Measurements from ENCODE around the gene ANAPC15.

The ANAPC15 gene

GRCh38 chr11:72084965-72085364 is 27.5 kb downstream of the ANAPC15 start:
- DNase-seq: no peak

- no peak for DNase-seq
Observed at GRCh38 chr11:72084076-72084475, 28.4 kb downstream of the ANAPC15 start.

DNA sequence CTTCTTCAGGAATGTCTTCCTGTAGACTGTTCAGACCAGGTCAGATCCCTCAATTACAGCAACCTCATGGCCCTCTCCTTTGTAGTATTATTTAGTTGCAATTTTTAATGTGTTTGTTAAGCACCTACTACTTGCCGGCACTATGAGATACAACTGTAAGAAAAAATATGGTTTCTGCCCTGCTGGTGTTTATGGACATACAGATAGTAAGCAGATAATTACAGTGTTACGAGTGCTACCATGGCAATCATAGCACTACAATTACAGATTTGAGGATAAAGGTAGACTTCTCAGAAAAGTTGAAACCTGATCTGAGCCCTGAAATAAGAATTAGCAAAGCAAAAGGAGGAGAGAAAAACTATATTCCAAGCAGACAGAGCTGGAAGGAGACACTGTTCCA is 29.1 kb downstream of the ANAPC15 start:
- no peak for DNase-seq

DNA sequence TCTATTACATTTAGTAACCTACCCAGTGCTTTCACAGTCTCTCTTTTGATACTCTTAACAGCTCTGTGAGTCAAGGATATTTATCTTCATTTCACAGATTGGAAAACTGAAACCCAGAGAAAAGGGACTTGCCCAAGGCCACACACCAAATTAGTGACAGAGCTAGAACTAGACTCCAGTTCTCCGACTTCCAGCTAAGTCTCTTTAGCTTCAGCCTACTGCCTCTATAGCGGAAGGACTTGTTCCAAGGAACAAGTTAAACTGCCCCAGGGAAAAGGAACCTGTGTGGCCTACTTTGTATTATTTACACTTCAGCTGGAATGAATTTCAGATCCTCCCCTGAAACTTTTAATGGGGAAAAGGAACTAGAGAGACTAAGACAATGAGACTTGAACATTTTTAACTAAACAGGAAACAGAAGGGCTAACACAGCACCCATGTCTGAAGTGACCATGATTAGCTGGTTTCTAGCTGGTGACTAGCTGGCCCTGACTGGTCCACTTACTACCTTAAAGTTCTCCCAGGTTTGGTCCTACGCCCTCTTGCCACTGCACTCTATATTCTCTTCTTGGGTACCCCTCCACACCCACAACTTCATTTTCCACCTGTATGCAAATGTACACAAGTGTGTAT is 30.6 kb downstream of the ANAPC15 start:
- DNase-seq: no peak

DNA sequence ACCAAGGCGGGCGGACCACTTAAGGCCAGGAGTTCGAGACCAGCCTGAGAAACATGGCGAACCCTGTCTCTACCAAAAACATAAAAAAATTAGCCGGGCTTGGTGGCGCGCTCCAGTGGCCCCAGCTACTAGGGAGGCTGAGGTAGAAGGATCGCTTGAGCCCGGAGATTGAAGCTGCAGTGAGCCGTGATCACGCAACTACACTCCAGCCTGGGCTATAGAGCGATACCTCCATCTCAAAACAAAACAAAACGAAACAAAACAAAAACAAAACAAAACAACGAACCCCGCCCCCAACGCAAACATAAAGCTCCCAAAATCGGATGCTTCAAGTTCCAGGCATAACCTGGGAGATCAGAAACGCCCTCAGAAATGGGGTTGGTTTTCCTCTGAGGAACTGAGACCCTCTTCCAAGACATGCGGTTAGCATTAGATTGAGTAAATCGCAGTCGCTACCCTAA is 31.3 kb downstream of the ANAPC15 start:
- DNase-seq: no peak

- DNase-seq: peak; percentile 100
Observed at GRCh38 chr11:72080326-72081183, 31.9 kb downstream of the ANAPC15 start, which contains the start of the genes LRRC51 and NUMA1. TSS of gene LRRC51 (plus strand) at chr11:72080850. CDS start at chr11:72089084, 8,234 bp downstream. TSS of gene NUMA1 (minus strand) at chr11:72080542. CDS start at chr11:72035943, 44,599 bp downstream.

- DNase-seq: no peak
Observed at GRCh38 chr11:72079819-72080325, 32.6 kb downstream of the ANAPC15 start.

DNA sequence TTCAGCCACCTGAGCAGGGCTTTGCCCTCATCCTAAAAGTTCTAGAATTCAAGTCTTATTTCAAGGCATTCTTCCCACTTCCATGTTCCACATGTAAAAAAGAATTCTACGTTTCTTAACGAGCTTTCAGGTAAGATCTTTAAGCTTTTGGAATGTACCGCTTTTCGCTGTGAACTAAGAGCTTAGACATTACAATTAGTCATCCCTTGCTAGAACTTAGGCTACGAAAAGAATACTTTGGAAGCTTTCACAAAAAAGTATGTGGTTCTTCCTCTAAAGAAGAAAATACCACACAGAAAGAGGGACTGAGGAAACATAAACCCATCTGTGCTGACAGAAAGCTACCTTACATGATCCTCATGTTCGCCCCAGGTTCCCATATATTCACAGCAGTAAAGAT is 34.0 kb downstream of the ANAPC15 start:
- no peak for DNase-seq

DNA sequence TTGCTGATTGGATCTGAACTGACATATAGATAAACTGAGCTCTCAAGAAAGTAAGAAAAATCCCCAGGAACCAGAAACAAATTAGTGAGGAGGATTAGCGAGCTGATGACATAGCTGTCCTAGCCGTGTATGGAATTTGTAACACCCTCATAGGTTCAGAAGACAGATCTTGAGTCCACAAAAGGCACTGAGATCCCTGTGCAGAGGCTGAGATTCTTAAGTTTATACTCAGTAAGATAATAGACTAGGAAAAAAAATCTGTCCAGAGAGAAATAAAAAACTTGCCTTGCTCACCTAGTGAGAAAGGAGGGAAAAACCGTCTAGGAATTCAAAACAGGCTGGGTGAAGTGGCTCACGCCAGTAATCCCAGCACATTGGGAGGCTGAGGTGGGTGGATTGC is 36.7 kb downstream of the ANAPC15 start:
- no peak for DNase-seq

- peak; percentile 96 for DNase-seq
Observed at GRCh38 chr11:72075109-72075508, 37.4 kb downstream of the ANAPC15 start.

GRCh38 chr11:72072348-72072747 is 40.1 kb downstream of the ANAPC15 start:
- DNase-seq: no peak

GRCh38 chr11:72070491-72070890 is 42.0 kb downstream of the ANAPC15 start:
- no peak for DNase-seq

DNA sequence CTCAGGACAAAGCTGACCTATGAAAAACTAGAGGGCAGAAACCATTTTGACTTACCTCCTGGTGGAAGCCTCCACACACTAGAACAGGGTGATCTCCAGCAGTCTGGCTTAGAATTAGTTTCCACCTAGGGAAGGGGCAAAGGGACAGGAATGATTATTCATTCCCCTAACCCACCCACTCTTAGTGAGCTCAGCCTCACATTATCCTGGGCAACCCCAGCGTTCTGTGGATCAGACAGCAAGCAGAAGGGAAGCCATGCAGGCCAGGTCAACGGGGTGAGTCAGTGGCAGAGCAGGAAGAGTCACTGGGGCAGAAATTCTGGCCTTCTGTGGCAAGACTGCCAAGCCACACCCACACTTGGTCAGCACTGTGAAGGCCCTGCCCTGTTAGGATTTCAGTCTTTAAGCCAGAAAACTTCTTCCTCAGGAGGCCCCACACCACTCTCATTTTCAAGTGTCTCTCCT is 42.7 kb downstream of the ANAPC15 start:
- peak; percentile 98 for DNase-seq

GRCh38 chr11:72069200-72069599 is 43.3 kb downstream of the ANAPC15 start:
- DNase-seq: no peak

- no peak for DNase-seq
Observed at GRCh38 chr11:72067676-72068075, 44.8 kb downstream of the ANAPC15 start.

DNA sequence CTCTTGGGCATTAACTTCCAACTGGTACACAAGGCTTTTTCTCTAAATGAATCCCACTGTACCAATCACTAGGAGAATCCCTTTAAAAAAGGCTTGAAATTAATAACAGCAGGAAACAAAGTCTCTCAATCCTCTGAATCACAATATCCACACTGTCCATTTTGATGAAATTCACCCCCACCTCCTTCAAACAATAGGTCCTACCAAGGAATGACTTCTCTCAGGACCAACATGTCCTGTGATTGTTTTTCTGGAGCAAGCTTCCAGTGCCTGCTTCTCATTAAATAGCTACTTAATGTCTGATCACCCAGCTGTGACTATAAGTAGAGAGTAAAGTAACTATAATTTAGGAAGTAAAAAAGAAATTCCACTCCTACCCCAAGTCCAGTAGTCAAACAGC is 45.2 kb downstream of the ANAPC15 start:
- no peak for DNase-seq

- DNase-seq: no peak
Observed at GRCh38 chr11:72066855-72067254, 45.6 kb downstream of the ANAPC15 start.

- no peak for DNase-seq
Observed at GRCh38 chr11:72061739-72062396, 50.6 kb downstream of the ANAPC15 start.

All from OCI-M1 (cell line).